ENCODE measurements around the gene SDCCAG8.

The SDCCAG8 gene

DNA sequence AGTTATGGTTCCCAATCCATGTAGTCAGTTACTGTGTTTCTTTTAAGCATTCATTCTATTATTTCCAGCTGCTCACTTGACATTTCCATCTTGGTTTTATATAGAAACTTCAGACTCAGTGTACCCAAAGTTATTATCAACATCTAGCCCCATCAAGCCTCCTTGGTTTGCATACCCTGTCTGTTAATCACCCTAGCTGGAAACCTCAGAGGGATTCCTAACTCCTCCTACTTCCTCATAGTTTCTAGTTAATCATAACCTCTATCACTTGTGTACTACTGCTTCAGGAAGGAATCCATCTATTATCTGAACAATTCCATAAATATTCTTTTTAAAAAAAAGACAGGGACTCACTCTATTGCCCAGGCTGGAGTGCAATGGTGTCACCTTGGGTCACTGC lies 293.3 kb downstream of the SDCCAG8 start:
- DNase-seq (ENCODE audit: low spot score): peak; percentile 34

All from hepatic stellate cell (primary cell).